IMR-90 (cell line): ENCODE results near the gene MAMDC4. TPM values are rescaled to one million over a fixed set of nuclear protein-coding genes. Genes with fewer than 3 reads are reported as not detected.

Experiments used
- ATAC-seq: fragments of 200-7000 bp; cut with Tn5 transposase; 2 replicates; pipeline ENCODE4 v1.9.1; 2020; ENCODE audit warnings: low read depth, mild to moderate bottlenecking, moderate library complexity
- BruUV-seq: library from RNA; stranded (reverse); fragments of 400-500 nt; replicated peaks from 2 replicates; lab custom pipeline; 2021; lab: Mats Ljungman, UMichigan
- CTCF ChIA-PET: fragments of 300-600 bp; formaldehyde crosslinking; extraction: SDS; loops from one replicate; lab custom pipeline; 2021; ENCODE audit warnings: antibody characterized with exemption; lab: Yijun Ruan, JAX
- POLR2A ChIA-PET: fragments of 300-600 bp; sonication (Branson Sonifier 250); formaldehyde crosslinking; loops from one replicate; lab custom pipeline; 2022; ENCODE audit warnings: antibody characterized with exemption; ENCODE audit not compliant: unreplicated experiment; lab: Charles Lee
- DNase-seq: peaks from one replicate; pipeline ENCODE4 v3.0.0; 2013
- H2AFZ ChIP-seq: replicated peaks from 2 replicates; pipeline ENCODE3; 2013; ENCODE audit warnings: low read length, mild to moderate bottlenecking; ENCODE audit not compliant: poor library complexity
- H2AK5ac ChIP-seq: 2 replicates; pipeline ENCODE4 v1.6.1; 2013; ENCODE audit warnings: low read depth, low read length, inconsistent platforms
- H2AK9ac ChIP-seq: replicated peaks from 2 replicates; pipeline ENCODE3; 2013; ENCODE audit warnings: mild to moderate bottlenecking, low read depth, low read length, moderate library complexity; ENCODE audit not compliant: poor library complexity
- H2BK120ac ChIP-seq: 2 replicates; pipeline ENCODE4 v1.6.1; 2013; ENCODE audit warnings: low read depth, low read length, inconsistent platforms
- H2BK15ac ChIP-seq: 3 replicates; pipeline ENCODE4 v1.6.1; 2013; ENCODE audit warnings: low read depth, low read length, inconsistent platforms
- H2BK20ac ChIP-seq: 2 replicates; pipeline ENCODE4 v1.6.1; 2013; ENCODE audit warnings: low read depth, mild to moderate bottlenecking, inconsistent platforms, low read length, moderate library complexity
- H2BK5ac ChIP-seq: 2 replicates; pipeline ENCODE4 v1.6.1; 2013; ENCODE audit warnings: mild to moderate bottlenecking, low read depth, low read length, inconsistent platforms; ENCODE audit not compliant: poor library complexity, severe bottlenecking
- H3K14ac ChIP-seq: replicated peaks from 2 replicates; pipeline ENCODE4 v1.6.1; 2013; ENCODE audit warnings: low read depth, low read length, inconsistent platforms
- H3K18ac ChIP-seq: 2 replicates; pipeline ENCODE4 v1.6.1; 2013; ENCODE audit warnings: low read depth, low read length, control low read depth
- H3K23ac ChIP-seq: 2 replicates; pipeline ENCODE4 v1.6.1; 2013; ENCODE audit warnings: low read depth, low read length, inconsistent platforms
- H3K27ac ChIP-seq: 2 replicates; pipeline ENCODE4 v1.5.1; 2013; ENCODE audit warnings: mild to moderate bottlenecking, control low read depth, low read length; ENCODE audit not compliant: insufficient read depth
- H3K27me3 ChIP-seq: 2 replicates; pipeline ENCODE4 v1.6.1; 2013; ENCODE audit warnings: low read length; ENCODE audit not compliant: control insufficient read depth, insufficient read depth
- H3K36me3 ChIP-seq: 2 replicates; pipeline ENCODE4 v1.6.1; 2013; ENCODE audit warnings: low read length, mixed read lengths; ENCODE audit not compliant: control insufficient read depth, insufficient read depth
- H3K4ac ChIP-seq: 2 replicates; pipeline ENCODE4 v1.6.1; 2013; ENCODE audit warnings: low read depth, low read length, inconsistent platforms
- H3K4me1 ChIP-seq: 2 replicates; pipeline ENCODE4 v1.6.1; 2013; ENCODE audit warnings: low read length, mixed read lengths; ENCODE audit not compliant: control insufficient read depth, insufficient read depth
- H3K4me2 ChIP-seq: 2 replicates; pipeline ENCODE4 v1.6.1; 2013; ENCODE audit warnings: low read depth, mild to moderate bottlenecking, control low read depth, low read length, moderate library complexity
- H3K4me3 ChIP-seq: 2 replicates; pipeline ENCODE4 v1.5.1; 2013; ENCODE audit warnings: low read depth, mild to moderate bottlenecking, control low read depth, low read length, moderate library complexity; ENCODE audit not compliant: insufficient read depth
- H3K56ac ChIP-seq: 2 replicates; pipeline ENCODE4 v1.6.1; 2013; ENCODE audit warnings: low read length, inconsistent platforms; ENCODE audit not compliant: insufficient read depth; ENCODE audit errors: extremely low read depth
- H3K79me1 ChIP-seq, 2 experiments: 2 replicates each; pipeline ENCODE4 v1.6.1; 2013; ENCODE audit warnings: low read length in 2 of 2, inconsistent platforms in 1 of 2, low read depth in 1 of 2
- H3K9ac ChIP-seq: 2 replicates; pipeline ENCODE4 v1.6.1; 2013; ENCODE audit warnings: low read depth, low read length, control low read depth
- H3K9me1 ChIP-seq: 2 replicates; pipeline ENCODE4 v1.6.1; 2013; ENCODE audit warnings: low read length, inconsistent platforms; ENCODE audit not compliant: insufficient read depth
- H3K9me3 ChIP-seq: 2 replicates; pipeline ENCODE4 v1.6.1; 2013; ENCODE audit warnings: low read length; ENCODE audit not compliant: control insufficient read depth, insufficient read depth
- H4K20me1 ChIP-seq: 2 replicates; pipeline ENCODE4 v1.6.1; 2013; ENCODE audit warnings: low read length, inconsistent platforms; ENCODE audit not compliant: insufficient read depth
- H4K5ac ChIP-seq: 2 replicates; pipeline ENCODE4 v1.6.1; 2013; ENCODE audit warnings: mild to moderate bottlenecking, low read depth, low read length, control low read depth
- H4K8ac ChIP-seq, 2 experiments: 2 replicates each; pipeline ENCODE4 v1.6.1; 2013; ENCODE audit warnings: low read depth in 2 of 2, low read length in 2 of 2, control low read depth in 1 of 2, inconsistent platforms in 1 of 2
- H4K91ac ChIP-seq: 2 replicates; pipeline ENCODE4 v1.6.1; 2013; ENCODE audit warnings: low read depth, low read length, inconsistent platforms; ENCODE audit not compliant: insufficient read depth
- CEBPB ChIP-seq: IDR thresholded peaks from 2 replicates; pipeline ENCODE4 v1.6.1; 2012; ENCODE audit warnings: low read depth, low read length, improper control_type of control experiment
- FOS ChIP-seq: fragments of 150-350 bp; IDR thresholded peaks from 2 replicates; pipeline ENCODE4 v1.6.1; 2016; ENCODE audit warnings: low read depth, low read length
- MAZ ChIP-seq: IDR thresholded peaks from 2 replicates; pipeline ENCODE4 v1.6.1; 2012; ENCODE audit warnings: low read depth, mild to moderate bottlenecking, low read length, improper control_type of control experiment, moderate library complexity, borderline replicate concordance
- MXI1 ChIP-seq: IDR thresholded peaks from 2 replicates; pipeline ENCODE4 v1.6.1; 2012; ENCODE audit warnings: low read depth, mild to moderate bottlenecking, low read length, moderate library complexity, borderline replicate concordance
- RFX5 ChIP-seq: IDR thresholded peaks from 2 replicates; pipeline ENCODE4 v1.8.0; 2012; ENCODE audit warnings: low read depth, mild to moderate bottlenecking, low read length, moderate library complexity
- SMC3 ChIP-seq: fragments of 150-350 bp; IDR thresholded peaks from 2 replicates; pipeline ENCODE4 v1.6.1; 2016; ENCODE audit warnings: low read depth, mild to moderate bottlenecking, antibody characterized with exemption, low read length, moderate library complexity
- USF2 ChIP-seq: fragments of 150-350 bp; IDR thresholded peaks from 2 replicates; pipeline ENCODE4 v1.6.1; 2017; ENCODE audit warnings: mild to moderate bottlenecking, antibody characterized with exemption, low read length, low read depth
- WGBS, 2 experiments: methylation state at CpG; one replicate each; pipeline versions ENCODE4 v1.1.5 to v1.1.7; 2013; ENCODE audit warnings: missing lambda C conversion rate in 2 of 2; ENCODE audit not compliant: insufficient read length in 1 of 2; ENCODE audit errors: extremely low coverage in 2 of 2; 5-methylcytosine and 5-hydroxymethylcytosine counted together
- dilution Hi-C: fragments of 300-500 bp; cut with HindIII; formaldehyde crosslinking; loops from one replicate; pipeline ENCODE4 v1.14.3; 2018; ENCODE audit warnings: low sequenced_read_pairs; ENCODE audit not compliant: unreplicated experiment
- in situ Hi-C: fragments of 300-500 bp; cut with MboI; formaldehyde crosslinking; loops from 3 replicates; pipeline ENCODE4 v1.14.3; 2019; ENCODE audit warnings: low sequenced_read_pairs, inconsistent platforms, mixed read lengths
- intact Hi-C: fragments of 100-400 bp; cut with micrococcal nuclease; formaldehyde crosslinking; loops from 2 replicates; pipeline ENCODE4 v1.10.0; 2022
- polyA plus RNA-seq, 3 experiments: library from polyadenylated mRNA; depleted of rRNA; stranded (reverse); fragments of >200 nt; gene quantifications; 2 replicates each; pipeline ENCODE4 v1.2.3, GENCODE V29; 2012; ENCODE audit warnings: low replicate concordance in 1 of 3
- total RNA-seq: library from RNA; depleted of rRNA; stranded (reverse); fragments of >200 nt; gene quantifications from 2 replicates; pipeline ENCODE4 v1.2.3, GENCODE V29; 2012

Gene MAMDC4
- total and polyA plus RNA-seq, 2 of the 4 experiments (the other 2 are of a cell fraction), result 0.18 to 3.5 TPM

GRCh38 chr9:136838314-136839228 is 13.6 kb upstream of the MAMDC4 start:
- H4K5ac ChIP-seq, result no peak overlapping the region
- H3K27ac ChIP-seq, result no peak overlapping the region
- CTCF ChIA-PET, result no interaction called here
- no peak overlapping the region for H3K14ac ChIP-seq
- TF ChIP-seq MAZ (no peak), SMC3 (no peak), FOS (no peak), USF2 (no peak), RFX5 (no peak), MXI1 (no peak), CEBPB (no peak)
- no peaks in the 10 kb centered on the region for H3K27me3 ChIP-seq
- no peak overlapping the region for H3K18ac ChIP-seq
- no peak overlapping the region for H2BK15ac ChIP-seq
- H3K36me3 ChIP-seq, result peaks cover 17% of the 10 kb centered on the region
- H3K9me3 ChIP-seq, result no peaks in the 10 kb centered on the region
- H2BK120ac ChIP-seq, result no peak overlapping the region
- H3K4me3 ChIP-seq, result no peak overlapping the region
- dilution Hi-C loops (no loop called here), intact Hi-C loops (no loop called here), in situ Hi-C loops (no loop called here)
- no peak overlapping the region for H2BK5ac ChIP-seq
- DNase-seq (no peak), ATAC-seq (no peak)
- H3K9me1 ChIP-seq, result peaks cover 7% of the 10 kb centered on the region; the same call in 1 of the 2 replicates
- 99% methylated on average over 14 of the region's 29 CpGs; no CpG with 5 or more reads in 1 of the 2 experiments for WGBS, 2 experiments
- no peak overlapping the region for H3K4me2 ChIP-seq
- peaks cover 17% of the 10 kb centered on the region for H4K20me1 ChIP-seq
- no peak overlapping the region for H2AK5ac ChIP-seq
- H2AFZ ChIP-seq, result no peak overlapping the region
- H4K91ac ChIP-seq, result no peak overlapping the region
- no peak overlapping the region for H2BK20ac ChIP-seq
- no peak overlapping the region for H3K4ac ChIP-seq
- H3K23ac ChIP-seq, result no peak overlapping the region
- H4K8ac ChIP-seq, result no peak overlapping the region
- no TSS peak for BruUV-seq
- no peak overlapping the region for H3K9ac ChIP-seq
- H3K79me1 ChIP-seq, result peaks cover 0 to 6% of the 10 kb centered on the region in 2 experiments; a peak in 1 of 4 replicates
- peaks cover 9% of the 10 kb centered on the region for H3K4me1 ChIP-seq
- POLR2A ChIA-PET, result no interaction called here
- H2AK9ac ChIP-seq, result no peak overlapping the region
- H3K56ac ChIP-seq, result no peak overlapping the region
